GM12874 (cell line): ENCODE results near the gene TRIM28.

Experiments used
- TF ChIP-seq, protein P1 (sequence below): IDR thresholded peaks from 2 replicates; pipeline ENCODE4 v1.5.1; 2011; ENCODE audit warnings: low read depth, mild to moderate bottlenecking, control low read depth, low read length, moderate library complexity; ENCODE audit not compliant: insufficient read depth

TRIM28 gene

DNA sequence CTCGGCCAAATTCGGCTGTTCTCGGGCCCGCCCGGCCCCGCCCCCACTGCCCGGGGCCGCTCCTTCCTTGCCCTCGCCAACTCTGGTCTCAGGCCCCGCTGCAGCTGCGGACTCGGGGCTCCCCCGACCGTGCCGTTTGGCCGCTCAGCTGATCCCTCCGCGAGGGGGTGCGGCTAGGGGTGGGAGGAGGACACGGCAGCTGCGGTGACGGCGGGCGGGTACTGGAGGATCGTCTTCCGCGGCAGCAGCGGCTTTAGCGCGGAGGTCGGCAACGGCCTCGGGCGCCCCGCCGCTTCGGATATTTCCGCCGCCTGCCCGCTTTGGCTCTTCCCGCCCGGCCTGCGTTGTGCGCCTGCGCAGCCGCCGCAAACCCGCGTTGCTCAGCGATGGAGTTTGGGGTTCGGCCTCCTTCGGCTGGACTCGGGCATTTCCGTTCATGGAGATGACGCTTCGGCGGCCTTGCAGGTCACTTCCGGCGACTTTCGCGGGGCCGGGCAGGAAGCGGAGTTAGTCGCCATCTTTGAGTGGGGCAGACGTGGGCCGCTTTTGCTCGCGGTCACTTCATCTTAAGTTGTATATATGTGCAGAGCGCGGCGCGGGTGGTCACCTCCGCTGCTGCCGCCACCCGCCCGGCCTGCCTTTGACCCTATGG, 14.9 kb downstream of the TRIM28 start:
- TF ChIP-seq, protein P1, sequence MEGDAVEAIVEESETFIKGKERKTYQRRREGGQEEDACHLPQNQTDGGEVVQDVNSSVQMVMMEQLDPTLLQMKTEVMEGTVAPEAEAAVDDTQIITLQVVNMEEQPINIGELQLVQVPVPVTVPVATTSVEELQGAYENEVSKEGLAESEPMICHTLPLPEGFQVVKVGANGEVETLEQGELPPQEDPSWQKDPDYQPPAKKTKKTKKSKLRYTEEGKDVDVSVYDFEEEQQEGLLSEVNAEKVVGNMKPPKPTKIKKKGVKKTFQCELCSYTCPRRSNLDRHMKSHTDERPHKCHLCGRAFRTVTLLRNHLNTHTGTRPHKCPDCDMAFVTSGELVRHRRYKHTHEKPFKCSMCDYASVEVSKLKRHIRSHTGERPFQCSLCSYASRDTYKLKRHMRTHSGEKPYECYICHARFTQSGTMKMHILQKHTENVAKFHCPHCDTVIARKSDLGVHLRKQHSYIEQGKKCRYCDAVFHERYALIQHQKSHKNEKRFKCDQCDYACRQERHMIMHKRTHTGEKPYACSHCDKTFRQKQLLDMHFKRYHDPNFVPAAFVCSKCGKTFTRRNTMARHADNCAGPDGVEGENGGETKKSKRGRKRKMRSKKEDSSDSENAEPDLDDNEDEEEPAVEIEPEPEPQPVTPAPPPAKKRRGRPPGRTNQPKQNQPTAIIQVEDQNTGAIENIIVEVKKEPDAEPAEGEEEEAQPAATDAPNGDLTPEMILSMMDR = no peak

DNA sequence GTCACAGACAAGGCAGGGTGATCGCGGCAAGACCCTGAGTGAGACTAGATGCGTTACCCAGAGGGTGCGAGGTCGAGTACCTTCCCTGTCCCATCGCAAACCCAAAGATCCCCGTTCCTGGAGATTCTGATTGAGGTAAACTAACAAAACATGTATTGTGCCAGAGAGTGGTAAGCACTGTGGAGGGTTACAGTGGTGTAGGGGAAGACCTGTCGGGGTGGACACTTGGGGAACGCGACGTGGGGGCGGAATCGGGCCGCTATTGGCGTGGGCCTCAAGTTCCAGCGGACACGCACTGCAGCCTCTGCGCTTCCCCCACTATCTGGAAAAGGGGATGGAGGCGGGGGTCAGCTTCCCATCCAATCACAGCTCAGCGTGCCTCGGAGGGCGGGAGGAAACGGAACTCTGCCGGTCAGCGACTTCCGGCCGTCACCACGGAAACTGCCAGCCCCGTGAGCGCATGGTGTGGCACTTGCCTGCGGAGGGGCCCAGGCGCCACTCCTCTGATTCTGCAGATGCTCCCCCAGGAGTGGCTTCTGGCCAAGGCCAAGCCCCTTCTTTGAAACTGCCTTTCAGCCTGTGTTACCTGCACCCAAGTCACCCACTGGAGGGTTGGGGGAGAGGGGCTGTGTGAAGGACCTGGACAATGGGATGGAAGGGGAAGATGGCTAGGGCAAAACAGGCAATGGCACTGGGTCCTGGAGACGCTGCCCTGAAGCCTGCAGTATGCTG, 15.6 kb downstream of the TRIM28 start:
- TF ChIP-seq, protein P1 = no peak

GRCh38 chr19:58560007-58560887, 16.4 kb downstream of the TRIM28 start:
- TF ChIP-seq, protein P1 = no peak

GRCh38 chr19:58560921-58561320, 17.1 kb downstream of the TRIM28 start:
- TF ChIP-seq, protein P1 = no peak

DNA sequence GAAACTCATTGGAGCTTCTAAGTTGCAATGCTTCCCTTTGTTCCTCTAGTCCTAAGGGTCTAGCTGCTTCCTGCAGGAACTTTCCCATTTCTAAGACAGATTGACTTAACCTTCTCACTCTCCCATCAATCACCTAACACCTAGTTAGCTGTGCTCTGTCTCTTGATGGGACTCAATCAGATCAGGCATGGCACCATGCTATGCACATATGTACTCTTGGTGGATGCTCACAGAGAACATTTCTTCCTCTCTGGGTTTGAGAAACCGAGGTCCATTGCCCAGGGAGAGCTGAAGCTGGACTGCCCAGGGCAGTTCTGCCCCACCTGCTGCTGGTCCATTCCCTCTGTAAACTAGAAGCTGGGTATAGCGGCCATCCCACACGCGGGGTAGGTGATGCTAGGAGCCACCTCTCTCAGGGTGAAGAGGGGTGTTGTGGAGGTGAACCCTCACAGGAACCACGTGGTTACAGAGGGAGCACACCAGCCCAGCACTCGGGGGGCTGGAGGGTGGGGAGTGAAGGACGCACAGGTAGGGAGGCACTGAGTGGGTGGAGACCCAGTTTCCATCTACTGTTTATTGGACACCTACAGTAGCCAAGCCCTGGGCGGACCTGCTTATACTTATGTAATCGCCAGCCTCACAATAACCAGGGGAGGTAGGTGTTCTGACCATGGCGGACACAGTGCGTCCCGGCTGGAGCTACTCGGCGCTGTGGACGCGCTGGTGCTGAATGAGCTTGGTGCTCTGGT, 17.7 kb downstream of the TRIM28 start:
- TF ChIP-seq, protein P1 = no peak

DNA sequence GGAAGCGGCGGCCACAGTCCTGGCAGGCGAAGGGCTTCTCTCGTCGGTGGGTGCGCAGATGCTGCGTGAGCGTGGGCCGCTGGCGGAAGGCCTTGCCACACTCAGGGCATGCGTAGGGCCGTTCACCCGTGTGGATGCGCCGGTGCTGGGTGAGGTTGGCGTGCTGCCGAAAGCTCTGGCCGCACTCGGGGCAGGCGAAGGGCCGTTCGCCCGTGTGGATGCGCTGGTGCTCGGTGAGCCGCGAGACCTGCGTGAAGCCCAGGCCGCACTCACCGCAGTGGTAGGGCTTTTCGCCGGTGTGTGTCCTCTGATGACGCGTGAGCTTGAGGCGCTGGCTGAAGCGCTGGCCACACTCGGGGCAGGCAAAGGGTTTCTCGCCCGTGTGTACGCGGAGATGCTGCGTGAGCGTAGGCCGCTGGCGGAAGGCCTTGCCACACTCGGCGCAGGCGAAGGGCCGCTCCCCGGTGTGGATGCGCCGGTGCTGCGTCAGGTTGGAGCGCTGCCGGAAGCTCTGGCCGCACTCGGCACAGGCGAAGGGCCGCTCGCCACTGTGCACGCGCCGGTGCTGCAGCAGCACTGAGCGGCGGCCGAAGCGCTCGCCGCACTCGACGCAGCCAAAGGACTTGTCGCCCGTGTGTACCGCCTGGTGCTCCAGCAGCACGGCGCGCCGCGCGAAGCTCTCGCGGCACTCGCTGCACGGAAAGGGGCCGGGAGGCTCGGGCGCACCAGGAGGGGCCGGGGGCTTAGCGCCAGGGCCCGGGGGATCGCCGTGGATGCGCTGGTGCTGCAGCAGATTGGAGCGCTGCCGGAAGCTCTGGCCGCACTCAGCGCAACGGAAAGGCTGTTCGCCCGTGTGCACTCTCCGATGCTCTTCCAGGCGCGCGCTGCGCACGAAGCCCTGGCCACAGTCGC, 18.5 kb downstream of the TRIM28 start:
- TF ChIP-seq, protein P1 = no peak
